HepG2 (cell line): ENCODE data around the gene MEIG1. TPM values are rescaled to one million over a fixed set of nuclear protein-coding genes. Genes with fewer than 3 reads are reported as not detected.

Experiments used
- CHCHD3 ChIP-seq: sonication (generic); formaldehyde crosslinking; IDR thresholded peaks from 2 replicates; pipeline ENCODE4 v1.8.0; 2022; ENCODE audit warnings: mild to moderate bottlenecking, missing genetic modification reagents, moderate library complexity
- ERF ChIP-seq: IDR thresholded peaks from 2 replicates; pipeline ENCODE4 v1.6.1; 2018; ENCODE audit warnings: missing biosample characterization, missing genetic modification reagents
- ETV5 ChIP-seq: IDR thresholded peaks from 2 replicates; pipeline ENCODE4 v1.6.1; 2018; ENCODE audit warnings: missing biosample characterization, missing genetic modification reagents, inconsistent platforms, borderline replicate concordance
- GATA4 ChIP-seq: sonication (generic); IDR thresholded peaks from 2 replicates; pipeline ENCODE4 v1.6.1; 2016; ENCODE audit warnings: antibody characterized with exemption, low read depth, borderline replicate concordance
- RXRB ChIP-seq: IDR thresholded peaks from 2 replicates; pipeline ENCODE4 v1.6.1; 2016; ENCODE audit warnings: borderline replicate concordance, missing genetic modification reagents, missing compliant biosample characterization
- TBL1XR1 ChIP-seq: fragments of 150-350 bp; IDR thresholded peaks from 2 replicates; pipeline ENCODE4 v1.6.1; 2014; ENCODE audit warnings: borderline replicate concordance, low read length; ENCODE audit not compliant: partially characterized antibody
- XRCC5 ChIP-seq: fragments of 200-400 bp; formaldehyde crosslinking; optimal IDR thresholded peaks from 2 replicates; pipeline ENCODE3; 2017; ENCODE audit warnings: mild to moderate bottlenecking, low read length
- ZFP36L2 ChIP-seq: sonication (generic); formaldehyde crosslinking; IDR thresholded peaks from 2 replicates; pipeline ENCODE4 v1.4.0; 2020; ENCODE audit warnings: missing genetic modification reagents
- ZFP41 ChIP-seq: sonication (generic); formaldehyde crosslinking; IDR thresholded peaks from 2 replicates; pipeline ENCODE4 v1.4.0; 2020; ENCODE audit warnings: mild to moderate bottlenecking, missing genetic modification reagents, borderline replicate concordance
- ZNF224 ChIP-seq: sonication (generic); formaldehyde crosslinking; IDR thresholded peaks from 2 replicates; pipeline ENCODE4 v1.5.0; 2020; ENCODE audit warnings: mild to moderate bottlenecking, missing genetic modification reagents
- ZNF670 ChIP-seq: sonication (generic); formaldehyde crosslinking; IDR thresholded peaks from 2 replicates; pipeline ENCODE4 v1.8.0; 2022; ENCODE audit warnings: mild to moderate bottlenecking, missing genetic modification reagents, borderline replicate concordance
- ZNF766 ChIP-seq: sonication (generic); formaldehyde crosslinking; IDR thresholded peaks from 2 replicates; pipeline ENCODE4 v1.5.0; 2020; ENCODE audit warnings: missing genetic modification reagents, borderline replicate concordance
- ZNF891 ChIP-seq: sonication (generic); formaldehyde crosslinking; IDR thresholded peaks from 2 replicates; pipeline ENCODE4 v1.5.0; 2020; ENCODE audit warnings: mild to moderate bottlenecking, missing genetic modification reagents
- polyA plus RNA-seq, 8 experiments: library from polyadenylated mRNA; depleted of rRNA in 3 of 8; stranded (reverse) in 7 of 8; unstranded in 1 of 8; fragments of >200 nt; fragmentation: Illumina TruSeq in 4 of 8; extraction: Trizol in 4 of 8; gene quantifications; 2 replicates each; pipeline versions ENCODE4 v1.2.1 to v1.2.3, GENCODE V29; 2011 to 2016; ENCODE audit warnings: low read depth in 4 of 8, missing spikeins in 1 of 8, mixed read lengths in 1 of 8; ENCODE audit not compliant: insufficient read depth in 1 of 8
- total RNA-seq, 5 experiments: library from RNA; depleted of rRNA; stranded (reverse); fragments of >200 nt; fragmentation: Illumina TruSeq; extraction: Trizol; gene quantifications; 2 replicates each; pipeline ENCODE4 v1.2.3, GENCODE V29; 2016; ENCODE audit warnings: low read depth in 1 of 5
- TF ChIP-seq, protein P1 (sequence below), 2 experiments: sonication (generic) in 1 of 2; formaldehyde crosslinking in 1 of 2; IDR thresholded peaks; 2 replicates each; pipeline versions ENCODE4 v1.4.0 to v1.6.1; 2018 to 2020; ENCODE audit warnings: missing genetic modification reagents in 2 of 2, borderline replicate concordance in 1 of 2, low read depth in 1 of 2, mild to moderate bottlenecking in 1 of 2, missing biosample characterization in 1 of 2
- TF ChIP-seq, protein P2 (sequence below): IDR thresholded peaks from 2 replicates; pipeline ENCODE4 v1.6.1; 2012; ENCODE audit warnings: low read depth, low read length, improper control_type of control experiment
- TF ChIP-seq, protein P3 (sequence below): sonication (generic); formaldehyde crosslinking; IDR thresholded peaks from 2 replicates; pipeline ENCODE4 v1.9.0; 2021; ENCODE audit warnings: mild to moderate bottlenecking, missing genetic modification reagents
- TF ChIP-seq, protein P4 (sequence below): sonication (generic); formaldehyde crosslinking; IDR thresholded peaks from 2 replicates; pipeline ENCODE4 v1.8.1; 2023; ENCODE audit warnings: mild to moderate bottlenecking, inconsistent platforms, moderate library complexity, missing genetic modification reagents, borderline replicate concordance

Gene MEIG1
- total and polyA plus RNA-seq, 2 of the 13 experiments (the other 11 are each of a cell fraction or from before 2014, with no cell fraction given): not detected

DNA sequence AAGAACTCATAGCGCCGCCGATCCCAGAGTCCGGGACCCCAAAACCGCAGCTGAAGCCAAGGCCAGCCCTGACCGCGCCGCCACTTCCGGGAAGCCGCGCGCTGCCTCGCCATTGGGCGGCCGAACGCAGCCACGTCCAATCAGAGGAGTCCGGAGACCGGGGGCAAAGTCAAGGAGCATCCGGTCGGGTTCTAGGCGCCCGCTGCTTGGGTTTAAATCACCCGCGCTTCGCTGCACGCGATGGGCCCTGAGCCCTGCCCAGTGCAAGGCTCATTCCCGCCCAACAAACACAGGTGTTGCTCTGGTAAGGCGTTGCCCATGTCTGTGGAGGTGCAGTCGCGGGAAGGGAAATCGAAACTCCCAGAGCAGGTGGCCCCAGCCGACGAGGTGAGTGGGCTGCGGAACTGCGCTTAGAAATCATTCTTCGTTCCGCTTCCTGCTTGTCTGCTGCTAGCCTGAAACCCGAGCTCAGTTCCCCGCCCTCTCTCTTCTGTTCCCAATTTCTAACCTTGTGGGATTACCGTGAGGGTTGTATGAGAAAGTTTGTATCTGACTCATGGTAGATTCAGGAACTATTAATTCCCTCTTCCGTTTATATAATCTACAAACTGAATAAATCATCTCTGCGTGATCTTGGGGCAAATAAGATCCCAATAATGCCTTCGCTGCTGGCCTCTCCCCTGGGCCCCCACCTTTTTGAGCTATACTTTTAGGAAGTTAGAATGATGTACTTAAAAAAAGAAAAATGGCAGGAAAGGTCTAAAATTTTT is 5.0 kb upstream of the MEIG1 start, which contains the start of gene DCLRE1C (continued):
- TF ChIP-seq, protein P1, sequence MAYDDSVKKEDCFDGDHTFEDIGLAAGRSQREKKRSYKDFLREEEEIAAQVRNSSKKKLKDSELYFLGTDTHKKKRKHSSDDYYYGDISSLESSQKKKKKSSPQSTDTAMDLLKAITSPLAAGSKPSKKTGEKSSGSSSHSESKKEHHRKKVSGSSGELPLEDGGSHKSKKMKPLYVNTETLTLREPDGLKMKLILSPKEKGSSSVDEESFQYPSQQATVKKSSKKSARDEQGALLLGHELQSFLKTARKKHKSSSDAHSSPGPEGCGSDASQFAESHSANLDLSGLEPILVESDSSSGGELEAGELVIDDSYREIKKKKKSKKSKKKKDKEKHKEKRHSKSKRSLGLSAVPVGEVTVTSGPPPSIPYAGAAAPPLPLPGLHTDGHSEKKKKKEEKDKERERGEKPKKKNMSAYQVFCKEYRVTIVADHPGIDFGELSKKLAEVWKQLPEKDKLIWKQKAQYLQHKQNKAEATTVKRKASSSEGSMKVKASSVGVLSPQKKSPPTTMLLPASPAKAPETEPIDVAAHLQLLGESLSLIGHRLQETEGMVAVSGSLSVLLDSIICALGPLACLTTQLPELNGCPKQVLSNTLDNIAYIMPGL (CRISPR knock-in tag; IDR thresholded peaks at IDR 0.05; ENCODE audit: borderline replicate concordance in 1 of 2, low read depth in 1 of 2): peak; percentile 69 to 86
- TF ChIP-seq, protein P2, sequence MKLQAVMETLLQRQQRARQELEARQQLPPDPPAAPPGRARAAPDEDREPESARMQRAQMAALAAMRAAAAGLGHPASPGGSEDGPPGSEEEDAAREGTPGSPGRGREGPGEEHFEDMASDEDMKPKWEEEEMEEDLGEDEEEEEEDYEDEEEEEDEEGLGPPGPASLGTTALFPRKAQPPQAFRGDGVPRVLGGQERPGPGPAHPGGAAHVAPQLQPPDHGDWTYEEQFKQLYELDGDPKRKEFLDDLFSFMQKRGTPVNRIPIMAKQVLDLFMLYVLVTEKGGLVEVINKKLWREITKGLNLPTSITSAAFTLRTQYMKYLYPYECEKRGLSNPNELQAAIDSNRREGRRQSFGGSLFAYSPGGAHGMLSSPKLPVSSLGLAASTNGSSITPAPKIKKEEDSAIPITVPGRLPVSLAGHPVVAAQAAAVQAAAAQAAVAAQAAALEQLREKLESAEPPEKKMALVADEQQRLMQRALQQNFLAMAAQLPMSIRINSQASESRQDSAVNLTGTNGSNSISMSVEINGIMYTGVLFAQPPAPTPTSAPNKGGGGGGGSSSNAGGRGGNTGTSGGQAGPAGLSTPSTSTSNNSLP: no peak
- TF ChIP-seq ZNF670 (peak; percentile 89; the same call in 1 of the 2 replicates), CHCHD3 (CRISPR knock-in tag) (peak; percentile 99), ZNF891 (CRISPR knock-in tag) (peak; percentile 88; the same call in 1 of the 2 replicates), XRCC5 (peak; percentile 77), GATA4 (peak; percentile 67), ZFP36L2 (CRISPR knock-in tag) (no peak), ZNF224 (CRISPR knock-in tag) (0 out of 2 replicates have a peak, but pooled peaks have one; percentile 80), RXRB (CRISPR knock-in tag) (peak; percentile 59), ETV5 (CRISPR knock-in tag) (peak; percentile 93), ERF (peak; percentile 95), TBL1XR1 (no peak), ZFP41 (CRISPR knock-in tag) (peak; percentile 92; the same call in 1 of the 2 replicates), ZNF766 (CRISPR knock-in tag) (peak; percentile 92; the same call in 1 of the 2 replicates)
- TF ChIP-seq, protein P3, sequence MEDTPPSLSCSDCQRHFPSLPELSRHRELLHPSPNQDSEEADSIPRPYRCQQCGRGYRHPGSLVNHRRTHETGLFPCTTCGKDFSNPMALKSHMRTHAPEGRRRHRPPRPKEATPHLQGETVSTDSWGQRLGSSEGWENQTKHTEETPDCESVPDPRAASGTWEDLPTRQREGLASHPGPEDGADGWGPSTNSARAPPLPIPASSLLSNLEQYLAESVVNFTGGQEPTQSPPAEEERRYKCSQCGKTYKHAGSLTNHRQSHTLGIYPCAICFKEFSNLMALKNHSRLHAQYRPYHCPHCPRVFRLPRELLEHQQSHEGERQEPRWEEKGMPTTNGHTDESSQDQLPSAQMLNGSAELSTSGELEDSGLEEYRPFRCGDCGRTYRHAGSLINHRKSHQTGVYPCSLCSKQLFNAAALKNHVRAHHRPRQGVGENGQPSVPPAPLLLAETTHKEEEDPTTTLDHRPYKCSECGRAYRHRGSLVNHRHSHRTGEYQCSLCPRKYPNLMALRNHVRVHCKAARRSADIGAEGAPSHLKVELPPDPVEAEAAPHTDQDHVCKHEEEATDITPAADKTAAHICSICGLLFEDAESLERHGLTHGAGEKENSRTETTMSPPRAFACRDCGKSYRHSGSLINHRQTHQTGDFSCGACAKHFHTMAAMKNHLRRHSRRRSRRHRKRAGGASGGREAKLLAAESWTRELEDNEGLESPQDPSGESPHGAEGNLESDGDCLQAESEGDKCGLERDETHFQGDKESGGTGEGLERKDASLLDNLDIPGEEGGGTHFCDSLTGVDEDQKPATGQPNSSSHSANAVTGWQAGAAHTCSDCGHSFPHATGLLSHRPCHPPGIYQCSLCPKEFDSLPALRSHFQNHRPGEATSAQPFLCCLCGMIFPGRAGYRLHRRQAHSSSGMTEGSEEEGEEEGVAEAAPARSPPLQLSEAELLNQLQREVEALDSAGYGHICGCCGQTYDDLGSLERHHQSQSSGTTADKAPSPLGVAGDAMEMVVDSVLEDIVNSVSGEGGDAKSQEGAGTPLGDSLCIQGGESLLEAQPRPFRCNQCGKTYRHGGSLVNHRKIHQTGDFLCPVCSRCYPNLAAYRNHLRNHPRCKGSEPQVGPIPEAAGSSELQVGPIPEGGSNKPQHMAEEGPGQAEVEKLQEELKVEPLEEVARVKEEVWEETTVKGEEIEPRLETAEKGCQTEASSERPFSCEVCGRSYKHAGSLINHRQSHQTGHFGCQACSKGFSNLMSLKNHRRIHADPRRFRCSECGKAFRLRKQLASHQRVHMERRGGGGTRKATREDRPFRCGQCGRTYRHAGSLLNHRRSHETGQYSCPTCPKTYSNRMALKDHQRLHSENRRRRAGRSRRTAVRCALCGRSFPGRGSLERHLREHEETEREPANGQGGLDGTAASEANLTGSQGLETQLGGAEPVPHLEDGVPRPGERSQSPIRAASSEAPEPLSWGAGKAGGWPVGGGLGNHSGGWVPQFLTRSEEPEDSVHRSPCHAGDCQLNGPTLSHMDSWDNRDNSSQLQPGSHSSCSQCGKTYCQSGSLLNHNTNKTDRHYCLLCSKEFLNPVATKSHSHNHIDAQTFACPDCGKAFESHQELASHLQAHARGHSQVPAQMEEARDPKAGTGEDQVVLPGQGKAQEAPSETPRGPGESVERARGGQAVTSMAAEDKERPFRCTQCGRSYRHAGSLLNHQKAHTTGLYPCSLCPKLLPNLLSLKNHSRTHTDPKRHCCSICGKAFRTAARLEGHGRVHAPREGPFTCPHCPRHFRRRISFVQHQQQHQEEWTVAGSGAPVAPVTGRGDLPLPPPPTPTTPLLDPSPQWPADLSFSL: no peak
- TF ChIP-seq, protein P4, sequence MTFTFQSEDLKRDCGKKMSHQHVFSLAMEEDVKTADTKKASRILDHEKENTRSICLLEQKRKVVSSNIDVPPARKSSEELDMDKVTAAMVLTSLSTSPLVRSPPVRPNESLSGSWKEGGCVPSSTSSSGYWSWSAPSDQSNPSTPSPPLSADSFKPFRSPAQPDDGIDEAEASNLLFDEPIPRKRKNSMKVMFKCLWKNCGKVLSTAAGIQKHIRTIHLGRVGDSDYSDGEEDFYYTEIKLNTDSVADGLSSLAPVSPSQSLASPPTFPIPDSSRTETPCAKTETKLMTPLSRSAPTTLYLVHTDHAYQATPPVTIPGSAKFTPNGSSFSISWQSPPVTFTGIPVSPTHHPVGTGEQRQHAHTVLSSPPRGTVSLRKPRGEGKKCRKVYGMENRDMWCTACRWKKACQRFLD (CRISPR knock-in tag): peak; percentile 95; the same call in 1 of the 2 replicates
